Sigmoid colon (tissue), 3 donors: ENCODE measurements around the gene CRACR2A.

Experiments used
- POLR2A ChIP-seq, 2 donors: fragments of 450-650 bp; IDR thresholded peaks; one replicate each; pipeline ENCODE4 v1.6.1; 2016; ENCODE audit warnings: antibody characterized with exemption in 2 of 2, mild to moderate bottlenecking in 2 of 2, moderate library complexity in 2 of 2
- TF ChIP-seq, protein P1 (sequence below), 4 experiments: fragments of 450-650 bp in 3 of 4; fragments of 200-600 bp in 1 of 4; IDR thresholded peaks; one replicate each; pipeline ENCODE4 v1.5.1; 2016 to 2019; ENCODE audit warnings: antibody characterized with exemption in 4 of 4, mild to moderate bottlenecking in 3 of 4, moderate library complexity in 2 of 4

DNA sequence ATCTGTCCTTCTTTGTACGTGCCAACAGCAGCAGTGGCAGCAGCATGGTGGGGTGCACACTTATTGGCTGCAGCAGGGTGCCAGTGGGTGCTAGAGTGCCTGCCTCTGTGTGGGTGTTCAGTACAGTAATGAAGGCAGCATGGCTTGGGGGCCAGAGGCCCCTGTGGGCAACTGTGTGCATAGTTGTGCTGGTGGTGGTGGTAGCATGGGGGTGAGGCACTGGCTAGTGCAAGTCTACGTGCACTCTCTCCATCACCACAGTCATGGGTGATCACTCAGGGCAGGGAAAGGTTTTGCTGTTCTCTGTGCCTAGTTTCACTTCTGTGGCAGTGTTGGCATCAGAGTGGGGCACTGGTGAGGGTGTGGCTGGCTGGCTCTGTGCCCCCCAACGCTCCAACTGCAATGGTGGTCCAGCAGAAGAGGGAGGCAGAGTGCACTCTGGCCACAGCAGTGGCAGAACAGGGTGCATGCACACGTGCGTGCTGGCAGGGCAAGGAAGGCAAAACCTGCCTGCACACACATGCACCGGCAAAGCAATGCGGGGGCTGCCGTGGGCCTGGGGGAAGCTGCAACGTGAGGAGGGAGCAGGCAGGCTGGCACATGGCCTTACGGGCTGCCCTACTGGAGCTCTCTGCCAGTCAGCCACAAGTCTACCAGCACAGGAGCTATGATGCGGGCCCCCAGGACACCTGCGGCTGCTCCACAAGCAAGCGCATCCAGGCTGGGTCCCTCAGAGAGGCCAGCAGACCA lies 60.1 kb downstream of the CRACR2A start:
- TF ChIP-seq, protein P1, sequence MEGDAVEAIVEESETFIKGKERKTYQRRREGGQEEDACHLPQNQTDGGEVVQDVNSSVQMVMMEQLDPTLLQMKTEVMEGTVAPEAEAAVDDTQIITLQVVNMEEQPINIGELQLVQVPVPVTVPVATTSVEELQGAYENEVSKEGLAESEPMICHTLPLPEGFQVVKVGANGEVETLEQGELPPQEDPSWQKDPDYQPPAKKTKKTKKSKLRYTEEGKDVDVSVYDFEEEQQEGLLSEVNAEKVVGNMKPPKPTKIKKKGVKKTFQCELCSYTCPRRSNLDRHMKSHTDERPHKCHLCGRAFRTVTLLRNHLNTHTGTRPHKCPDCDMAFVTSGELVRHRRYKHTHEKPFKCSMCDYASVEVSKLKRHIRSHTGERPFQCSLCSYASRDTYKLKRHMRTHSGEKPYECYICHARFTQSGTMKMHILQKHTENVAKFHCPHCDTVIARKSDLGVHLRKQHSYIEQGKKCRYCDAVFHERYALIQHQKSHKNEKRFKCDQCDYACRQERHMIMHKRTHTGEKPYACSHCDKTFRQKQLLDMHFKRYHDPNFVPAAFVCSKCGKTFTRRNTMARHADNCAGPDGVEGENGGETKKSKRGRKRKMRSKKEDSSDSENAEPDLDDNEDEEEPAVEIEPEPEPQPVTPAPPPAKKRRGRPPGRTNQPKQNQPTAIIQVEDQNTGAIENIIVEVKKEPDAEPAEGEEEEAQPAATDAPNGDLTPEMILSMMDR (IDR thresholded peaks at IDR 0.05) = no peak
- no peak for TF ChIP-seq POLR2A (IDR thresholded peaks at IDR 0.05)
